Liver (tissue), 9 donors: ENCODE results near the gene ACTN3. TPM values are rescaled to one million over a fixed set of nuclear protein-coding genes. Genes with fewer than 3 reads are reported as not detected.

ENCODE experiments used
- DNase-seq: peaks from one replicate; pipeline ENCODE4 v3.0.0-alpha.2; 2017; ENCODE audit warnings: low spot score
- H3K27ac ChIP-seq, 2 donors: one replicate each; pipeline ENCODE4 v1.7.0; 2013; ENCODE audit warnings: inconsistent platforms in 2 of 2, low read length in 2 of 2, control low read depth in 1 of 2, low read depth in 1 of 2, mild to moderate bottlenecking in 1 of 2
- H3K27me3 ChIP-seq, 4 donors: one replicate each; pipeline versions ENCODE4 v1.6.1 to v1.7.0; 2013; ENCODE audit warnings: low read length in 3 of 4, inconsistent platforms in 1 of 4, mild to moderate bottlenecking in 1 of 4, moderate library complexity in 1 of 4; ENCODE audit not compliant: control insufficient read depth in 4 of 4, insufficient read depth in 4 of 4
- H3K36me3 ChIP-seq, 4 donors: one replicate each; pipeline versions ENCODE4 v1.6.1 to v1.7.0; 2013; ENCODE audit warnings: low read length in 3 of 4, mild to moderate bottlenecking in 3 of 4, low read depth in 1 of 4, moderate library complexity in 1 of 4; ENCODE audit not compliant: control insufficient read depth in 4 of 4, insufficient read depth in 3 of 4
- H3K4me1 ChIP-seq, 4 donors: one replicate each; pipeline versions ENCODE4 v1.6.1 to v1.7.0; 2013; ENCODE audit warnings: low read length in 3 of 4, mild to moderate bottlenecking in 3 of 4, moderate library complexity in 1 of 4; ENCODE audit not compliant: control insufficient read depth in 4 of 4, insufficient read depth in 4 of 4
- H3K4me3 ChIP-seq, 3 donors: one replicate each; pipeline versions ENCODE4 v1.6.1 to v1.7.0; 2013; ENCODE audit warnings: low read length in 3 of 3, control low read depth in 1 of 3, low read depth in 1 of 3, mild to moderate bottlenecking in 1 of 3
- H3K9ac ChIP-seq, 2 donors: one replicate each; pipeline ENCODE4 v1.7.0; 2013; ENCODE audit warnings: low read length in 2 of 2, mild to moderate bottlenecking in 2 of 2, moderate library complexity in 2 of 2, control low read depth in 1 of 2, low read depth in 1 of 2
- H3K9me3 ChIP-seq, 4 donors: one replicate each; pipeline versions ENCODE4 v1.6.1 to v1.7.0; 2013; ENCODE audit warnings: low read length in 3 of 4; ENCODE audit not compliant: control insufficient read depth in 4 of 4
- EGR1 ChIP-seq, 2 donors: IDR thresholded peaks; 2 replicates each; pipeline ENCODE4 v1.6.1; 2016 to 2018; ENCODE audit warnings: antibody characterized with exemption in 2 of 2, low read depth in 2 of 2
- FOXA1 ChIP-seq: IDR thresholded peaks from 2 replicates; pipeline ENCODE4 v1.6.1; 2016; ENCODE audit warnings: antibody characterized with exemption
- FOXA2 ChIP-seq: IDR thresholded peaks from 2 replicates; pipeline ENCODE4 v1.6.1; 2016; ENCODE audit warnings: antibody characterized with exemption
- GABPA ChIP-seq, 2 donors: IDR thresholded peaks in 1 of 2; conservative IDR thresholded peaks in 1 of 2; 2 replicates each; pipeline ENCODE4 v1.6.1; 2016; ENCODE audit warnings: antibody characterized with exemption in 2 of 2, mild to moderate bottlenecking in 1 of 2, moderate library complexity in 1 of 2
- HNF4A ChIP-seq, 2 donors: conservative IDR thresholded peaks; 2 replicates each; pipeline ENCODE4 v1.6.1; 2016; ENCODE audit warnings: antibody characterized with exemption in 2 of 2, mild to moderate bottlenecking in 2 of 2
- HNF4G ChIP-seq: IDR thresholded peaks from 2 replicates; pipeline ENCODE4 v1.6.1; 2016; ENCODE audit warnings: antibody characterized with exemption
- JUND ChIP-seq, 2 donors: IDR thresholded peaks; 2 replicates each; pipeline ENCODE4 v1.6.1; 2016; ENCODE audit warnings: antibody characterized with exemption in 2 of 2
- NR2F2 ChIP-seq: IDR thresholded peaks from 2 replicates; pipeline ENCODE4 v1.6.1; 2016; ENCODE audit warnings: antibody characterized with exemption
- RAD21 ChIP-seq, 2 donors: IDR thresholded peaks; 2 replicates each; pipeline ENCODE4 v1.6.1; 2016; ENCODE audit warnings: antibody characterized with exemption in 2 of 2, mild to moderate bottlenecking in 2 of 2
- RXRA ChIP-seq, 2 donors: IDR thresholded peaks; 2 replicates each; pipeline ENCODE4 v1.6.1; 2017 to 2018; ENCODE audit warnings: antibody characterized with exemption in 2 of 2, mild to moderate bottlenecking in 1 of 2
- SP1 ChIP-seq: IDR thresholded peaks from 2 replicates; pipeline ENCODE4 v1.6.1; 2018; ENCODE audit warnings: antibody characterized with exemption, mild to moderate bottlenecking
- TAF1 ChIP-seq: conservative IDR thresholded peaks from 2 replicates; pipeline ENCODE4 v1.6.1; 2016; ENCODE audit warnings: antibody characterized with exemption, mild to moderate bottlenecking
- YY1 ChIP-seq: IDR thresholded peaks from 2 replicates; pipeline ENCODE4 v1.6.1; 2016; ENCODE audit warnings: antibody characterized with exemption, mild to moderate bottlenecking
- WGBS: extraction: QIAGEN DNeasy Blood & Tissue Kit; methylation state at CpG from one replicate; pipeline ENCODE4 v1.1.7; 2013; 5-methylcytosine and 5-hydroxymethylcytosine counted together
- polyA plus RNA-seq, 2 donors: library from polyadenylated mRNA; stranded (reverse) in 1 of 2; unstranded in 1 of 2; fragments of 200-250 nt in 1 of 2; fragments of >200 nt in 1 of 2; fragmentation: Nextera tagmentation in 1 of 2; extraction: Ambion mirVana in 1 of 2; gene quantifications; one replicate each; pipeline versions ENCODE4 v1.2.1 to v1.2.3, GENCODE V29; 2013 to 2015
- total RNA-seq, 2 donors: library from RNA; depleted of rRNA; stranded (reverse); fragments of >200 nt; gene quantifications; one replicate each; pipeline ENCODE4 v1.2.3, GENCODE V29; 2014
- TF ChIP-seq, protein P1 (sequence below): IDR thresholded peaks from 2 replicates; pipeline ENCODE4 v1.6.1; 2016; ENCODE audit warnings: antibody characterized with exemption
- TF ChIP-seq, protein P2 (sequence below): IDR thresholded peaks from 2 replicates; pipeline ENCODE4 v1.6.1; 2016; ENCODE audit warnings: antibody characterized with exemption
- TF ChIP-seq, protein P3 (sequence below): IDR thresholded peaks from 2 replicates; pipeline ENCODE4 v1.6.1; 2016; ENCODE audit warnings: antibody characterized with exemption
- TF ChIP-seq, protein P4 (sequence below): fragments of 150-350 bp; IDR thresholded peaks from 2 replicates; pipeline ENCODE4 v1.5.1; 2017; ENCODE audit warnings: improper control_type of control experiment, low read depth, low read length; ENCODE audit not compliant: missing input control
- TF ChIP-seq, protein P5 (sequence below): IDR thresholded peaks from 2 replicates; pipeline ENCODE4 v1.6.1; 2016; ENCODE audit warnings: antibody characterized with exemption, mild to moderate bottlenecking
- donor health status: healthy.
- donor health status: healthy.
- donor health status: healthy.
- donor health status: healthy.
- donor health status: healthy.

The ACTN3 gene
- total and polyA plus RNA-seq, 4 donors = not detected

DNA sequence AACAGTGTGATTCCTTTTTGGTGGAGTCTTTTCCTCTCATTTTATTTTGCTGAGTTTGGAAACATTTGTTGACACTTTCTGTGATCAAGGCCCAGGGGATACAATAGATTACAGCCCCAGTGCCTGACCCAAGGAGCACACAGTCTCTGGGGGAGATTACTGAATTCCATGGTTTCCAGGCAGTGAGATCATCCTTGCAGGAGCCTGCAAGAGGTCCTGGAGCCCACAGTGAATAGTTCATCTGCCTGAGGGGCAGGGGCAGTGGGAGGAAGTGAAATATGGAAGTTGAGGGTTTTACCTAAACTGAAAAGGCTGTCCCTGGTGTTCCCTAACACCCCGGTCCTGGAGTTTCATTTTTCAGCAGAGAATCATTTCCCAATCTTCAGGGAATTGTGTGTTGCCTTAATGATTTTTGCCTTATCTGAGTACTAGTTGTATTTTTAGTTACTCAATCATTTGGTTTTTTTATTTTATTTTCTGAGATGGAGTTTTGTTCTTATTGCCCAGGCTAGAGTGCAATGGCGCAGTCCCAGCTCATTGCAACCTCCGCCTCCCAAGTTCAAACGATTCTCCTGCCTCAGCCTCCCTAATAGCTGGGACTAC is 54.0 kb downstream of the ACTN3 start:
- H3K9ac ChIP-seq = no peak overlapping the region
- H3K4me1 ChIP-seq = peaks cover 20 to 59% (median 45%) of the 10 kb centered on the region in 4 donors
- TF ChIP-seq SP1 (peak; percentile 45), HNF4A (conservative IDR thresholded peaks at IDR 0.05) (peak; percentile 49 to 54), YY1 (no peak), GABPA (IDR thresholded peaks at IDR 0.05 in 1 of 2, conservative IDR thresholded peaks at IDR 0.05 in 1 of 2) (no peak), HNF4G (no peak), TAF1 (no peak), FOXA1 (no peak), NR2F2 (no peak), FOXA2 (no peak), JUND (IDR thresholded peaks at IDR 0.05) (peak in 1 of 2 donors; percentile 44), RXRA (IDR thresholded peaks at IDR 0.05) (peak; percentile 32 to 61), RAD21 (IDR thresholded peaks at IDR 0.05) (peak in 1 of 2 donors; percentile 3), EGR1 (IDR thresholded peaks at IDR 0.05; ENCODE audit: low read depth in 2 of 2) (no peak)
- TF ChIP-seq, protein P1, sequence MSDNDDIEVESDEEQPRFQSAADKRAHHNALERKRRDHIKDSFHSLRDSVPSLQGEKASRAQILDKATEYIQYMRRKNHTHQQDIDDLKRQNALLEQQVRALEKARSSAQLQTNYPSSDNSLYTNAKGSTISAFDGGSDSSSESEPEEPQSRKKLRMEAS = peak; percentile 33
- TF ChIP-seq, protein P2, sequence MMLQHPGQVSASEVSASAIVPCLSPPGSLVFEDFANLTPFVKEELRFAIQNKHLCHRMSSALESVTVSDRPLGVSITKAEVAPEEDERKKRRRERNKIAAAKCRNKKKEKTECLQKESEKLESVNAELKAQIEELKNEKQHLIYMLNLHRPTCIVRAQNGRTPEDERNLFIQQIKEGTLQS = no peak
- TF ChIP-seq, protein P3, sequence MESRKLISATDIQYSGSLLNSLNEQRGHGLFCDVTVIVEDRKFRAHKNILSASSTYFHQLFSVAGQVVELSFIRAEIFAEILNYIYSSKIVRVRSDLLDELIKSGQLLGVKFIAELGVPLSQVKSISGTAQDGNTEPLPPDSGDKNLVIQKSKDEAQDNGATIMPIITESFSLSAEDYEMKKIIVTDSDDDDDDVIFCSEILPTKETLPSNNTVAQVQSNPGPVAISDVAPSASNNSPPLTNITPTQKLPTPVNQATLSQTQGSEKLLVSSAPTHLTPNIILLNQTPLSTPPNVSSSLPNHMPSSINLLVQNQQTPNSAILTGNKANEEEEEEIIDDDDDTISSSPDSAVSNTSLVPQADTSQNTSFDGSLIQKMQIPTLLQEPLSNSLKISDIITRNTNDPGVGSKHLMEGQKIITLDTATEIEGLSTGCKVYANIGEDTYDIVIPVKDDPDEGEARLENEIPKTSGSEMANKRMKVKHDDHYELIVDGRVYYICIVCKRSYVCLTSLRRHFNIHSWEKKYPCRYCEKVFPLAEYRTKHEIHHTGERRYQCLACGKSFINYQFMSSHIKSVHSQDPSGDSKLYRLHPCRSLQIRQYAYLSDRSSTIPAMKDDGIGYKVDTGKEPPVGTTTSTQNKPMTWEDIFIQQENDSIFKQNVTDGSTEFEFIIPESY = no peak
- TF ChIP-seq, protein P4, sequence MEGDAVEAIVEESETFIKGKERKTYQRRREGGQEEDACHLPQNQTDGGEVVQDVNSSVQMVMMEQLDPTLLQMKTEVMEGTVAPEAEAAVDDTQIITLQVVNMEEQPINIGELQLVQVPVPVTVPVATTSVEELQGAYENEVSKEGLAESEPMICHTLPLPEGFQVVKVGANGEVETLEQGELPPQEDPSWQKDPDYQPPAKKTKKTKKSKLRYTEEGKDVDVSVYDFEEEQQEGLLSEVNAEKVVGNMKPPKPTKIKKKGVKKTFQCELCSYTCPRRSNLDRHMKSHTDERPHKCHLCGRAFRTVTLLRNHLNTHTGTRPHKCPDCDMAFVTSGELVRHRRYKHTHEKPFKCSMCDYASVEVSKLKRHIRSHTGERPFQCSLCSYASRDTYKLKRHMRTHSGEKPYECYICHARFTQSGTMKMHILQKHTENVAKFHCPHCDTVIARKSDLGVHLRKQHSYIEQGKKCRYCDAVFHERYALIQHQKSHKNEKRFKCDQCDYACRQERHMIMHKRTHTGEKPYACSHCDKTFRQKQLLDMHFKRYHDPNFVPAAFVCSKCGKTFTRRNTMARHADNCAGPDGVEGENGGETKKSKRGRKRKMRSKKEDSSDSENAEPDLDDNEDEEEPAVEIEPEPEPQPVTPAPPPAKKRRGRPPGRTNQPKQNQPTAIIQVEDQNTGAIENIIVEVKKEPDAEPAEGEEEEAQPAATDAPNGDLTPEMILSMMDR = no peak
- TF ChIP-seq, protein P5, sequence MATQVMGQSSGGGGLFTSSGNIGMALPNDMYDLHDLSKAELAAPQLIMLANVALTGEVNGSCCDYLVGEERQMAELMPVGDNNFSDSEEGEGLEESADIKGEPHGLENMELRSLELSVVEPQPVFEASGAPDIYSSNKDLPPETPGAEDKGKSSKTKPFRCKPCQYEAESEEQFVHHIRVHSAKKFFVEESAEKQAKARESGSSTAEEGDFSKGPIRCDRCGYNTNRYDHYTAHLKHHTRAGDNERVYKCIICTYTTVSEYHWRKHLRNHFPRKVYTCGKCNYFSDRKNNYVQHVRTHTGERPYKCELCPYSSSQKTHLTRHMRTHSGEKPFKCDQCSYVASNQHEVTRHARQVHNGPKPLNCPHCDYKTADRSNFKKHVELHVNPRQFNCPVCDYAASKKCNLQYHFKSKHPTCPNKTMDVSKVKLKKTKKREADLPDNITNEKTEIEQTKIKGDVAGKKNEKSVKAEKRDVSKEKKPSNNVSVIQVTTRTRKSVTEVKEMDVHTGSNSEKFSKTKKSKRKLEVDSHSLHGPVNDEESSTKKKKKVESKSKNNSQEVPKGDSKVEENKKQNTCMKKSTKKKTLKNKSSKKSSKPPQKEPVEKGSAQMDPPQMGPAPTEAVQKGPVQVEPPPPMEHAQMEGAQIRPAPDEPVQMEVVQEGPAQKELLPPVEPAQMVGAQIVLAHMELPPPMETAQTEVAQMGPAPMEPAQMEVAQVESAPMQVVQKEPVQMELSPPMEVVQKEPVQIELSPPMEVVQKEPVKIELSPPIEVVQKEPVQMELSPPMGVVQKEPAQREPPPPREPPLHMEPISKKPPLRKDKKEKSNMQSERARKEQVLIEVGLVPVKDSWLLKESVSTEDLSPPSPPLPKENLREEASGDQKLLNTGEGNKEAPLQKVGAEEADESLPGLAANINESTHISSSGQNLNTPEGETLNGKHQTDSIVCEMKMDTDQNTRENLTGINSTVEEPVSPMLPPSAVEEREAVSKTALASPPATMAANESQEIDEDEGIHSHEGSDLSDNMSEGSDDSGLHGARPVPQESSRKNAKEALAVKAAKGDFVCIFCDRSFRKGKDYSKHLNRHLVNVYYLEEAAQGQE = no peak
- H3K27me3 ChIP-seq = no peaks in the 10 kb centered on the region
- no peak for DNase-seq
- H3K36me3 ChIP-seq = peaks cover 3 to 10% (median 6%) of the 10 kb centered on the region in 4 donors
- no peaks in the 10 kb centered on the region for H3K9me3 ChIP-seq
- peak overlapping the region; percentile 75 to 88 for H3K27ac ChIP-seq
- no peak overlapping the region for H3K4me3 ChIP-seq
- WGBS = 36% methylated on average over 4 of the region's 4 CpGs
